PC-3 (cell line): ENCODE measurements around the gene GABRD. TPM values are rescaled to one million over a fixed set of nuclear protein-coding genes. Genes with fewer than 3 reads are reported as not detected.

ENCODE experiments used
- ATAC-seq: fragments of 200-7000 bp; cut with Tn5 transposase; 2 replicates; pipeline ENCODE4 v1.9.1; 2020; ENCODE audit warnings: mild to moderate bottlenecking, moderate library complexity
- BruUV-seq: library from RNA; stranded (reverse); fragments of 400-500 nt; replicated peaks from 2 replicates; lab custom pipeline; 2021; lab: Mats Ljungman, UMichigan
- CTCF ChIA-PET: fragments of 300-600 bp; sonication (Branson Sonifier 250); formaldehyde crosslinking; loops from one replicate; lab custom pipeline; 2022; ENCODE audit warnings: antibody characterized with exemption; lab: Charles Lee
- POLR2A ChIA-PET: fragments of 300-600 bp; sonication (Branson Sonifier 250); formaldehyde crosslinking; loops from one replicate; lab custom pipeline; 2022; ENCODE audit warnings: antibody characterized with exemption; ENCODE audit not compliant: unreplicated experiment; lab: Charles Lee
- DNase-seq: peaks from one replicate; pipeline ENCODE4 v3.0.0-alpha.2; 2015
- H2AFZ ChIP-seq: fragments of 300-600 bp; sonication (generic); 2 replicates; pipeline ENCODE4 v1.6.0; 2016; ENCODE audit warnings: antibody characterized with exemption, low read length
- H3F3A ChIP-seq: fragments of 300-600 bp; sonication (generic); one replicate; pipeline ENCODE4 v1.6.0; 2017; ENCODE audit warnings: antibody characterized with exemption, low read length, control low read depth, mild to moderate bottlenecking; ENCODE audit not compliant: unreplicated experiment
- H3K27ac ChIP-seq: fragments of 300-600 bp; sonication (generic); 2 replicates; pipeline ENCODE4 v1.5.1; 2016; ENCODE audit warnings: mild to moderate bottlenecking, low read length
- H3K27me3 ChIP-seq: fragments of 300-600 bp; sonication (generic); 2 replicates; pipeline ENCODE4 v1.6.1; 2016; ENCODE audit warnings: low read length, mixed read lengths
- H3K36me3 ChIP-seq: fragments of 300-600 bp; sonication (generic); 2 replicates; pipeline ENCODE4 v1.6.1; 2016; ENCODE audit warnings: low read depth, mixed run types, low read length, mixed read lengths
- H3K4me1 ChIP-seq: fragments of 300-600 bp; sonication (generic); 2 replicates; pipeline ENCODE4 v1.5.1; 2016; ENCODE audit warnings: low read length; ENCODE audit not compliant: insufficient read depth
- H3K4me2 ChIP-seq: fragments of 300-600 bp; sonication (generic); 2 replicates; pipeline ENCODE4 v1.6.0; 2016; ENCODE audit warnings: low read length
- H3K4me3 ChIP-seq: fragments of 300-600 bp; sonication (generic); 2 replicates; pipeline ENCODE4 v1.5.1; 2016; ENCODE audit warnings: mild to moderate bottlenecking, low read length, mixed read lengths
- H3K79me2 ChIP-seq: fragments of 300-600 bp; sonication (generic); 2 replicates; pipeline ENCODE4 v1.6.1; 2017; ENCODE audit warnings: low read length, mixed read lengths
- H3K9ac ChIP-seq: fragments of 300-600 bp; sonication (generic); 2 replicates; pipeline ENCODE4 v1.6.0; 2016; ENCODE audit warnings: mild to moderate bottlenecking, low read length
- H3K9me2 ChIP-seq: fragments of 300-600 bp; sonication (generic); replicated peaks from 2 replicates; pipeline ENCODE4 v1.6.1; 2016; ENCODE audit warnings: mixed run types, low read length, mixed read lengths
- H3K9me3 ChIP-seq: fragments of 300-600 bp; sonication (generic); 2 replicates; pipeline ENCODE4 v1.6.1; 2016; ENCODE audit warnings: low read length, mixed read lengths
- H4K20me1 ChIP-seq: fragments of 300-600 bp; sonication (generic); 2 replicates; pipeline ENCODE4 v1.6.1; 2016; ENCODE audit warnings: low read length, mixed read lengths
- CTCF ChIP-seq: fragments of 300-600 bp; sonication (generic); conservative IDR thresholded peaks from 2 replicates; pipeline ENCODE4 v1.5.1; 2017; ENCODE audit warnings: antibody characterized with exemption, low read depth, mild to moderate bottlenecking, low read length
- EZH2 ChIP-seq: fragments of 300-600 bp; sonication (generic); IDR thresholded peaks from one replicate; pipeline ENCODE4 v1.6.1; 2017; ENCODE audit warnings: antibody characterized with exemption, mild to moderate bottlenecking, low read length; ENCODE audit not compliant: unreplicated experiment
- EZH2phosphoT487 ChIP-seq: fragments of 300-600 bp; sonication (generic); IDR thresholded peaks from 2 replicates; pipeline ENCODE4 v1.6.1; 2018; ENCODE audit warnings: mild to moderate bottlenecking, antibody characterized with exemption, low read length, borderline replicate concordance
- intact Hi-C: fragments of 100-400 bp; cut with micrococcal nuclease; formaldehyde crosslinking; loops from 2 replicates; pipeline ENCODE4 v1.9.0; 2023
- total RNA-seq: library from RNA; depleted of rRNA; stranded (reverse); fragments of >200 nt; gene quantifications from 2 replicates; pipeline ENCODE4 v1.2.3, GENCODE V29; 2014

GABRD gene
- total RNA-seq, 1 experiment from 2014 or later: not detected

GRCh38 chr1:2056955-2057590, 37.9 kb downstream of the GABRD start:
- H3K9me3 ChIP-seq: no peaks in the 10 kb centered on the region
- peaks cover 23% of the 10 kb centered on the region for H3K79me2 ChIP-seq
- peaks cover 24% of the 10 kb centered on the region; the same call in 1 of the 2 replicates for H3K36me3 ChIP-seq
- no TSS peak for BruUV-seq
- ChIA-PET POLR2A (no interaction called here), CTCF (no interaction called here)
- DNase-seq: no peak
- H3K27me3 ChIP-seq: no peaks in the 10 kb centered on the region
- no peak overlapping the region for H2AFZ ChIP-seq
- no peak overlapping the region for H3K9ac ChIP-seq
- no peak for TF ChIP-seq EZH2phosphoT487
- TF ChIP-seq CTCF: no peak
- TF ChIP-seq EZH2: no peak
- H3K4me2 ChIP-seq: no peak overlapping the region
- intact Hi-C loops: no loop called here
- H3F3A ChIP-seq: no peaks in the 10 kb centered on the region
- H3K9me2 ChIP-seq: no peaks in the 10 kb centered on the region
- no peaks in the 10 kb centered on the region for H3K4me1 ChIP-seq
- H4K20me1 ChIP-seq: no peaks in the 10 kb centered on the region
- no peak overlapping the region for H3K27ac ChIP-seq
- no peak for ATAC-seq
- no peak overlapping the region for H3K4me3 ChIP-seq

GRCh38 chr1:2059290-2059953, 40.3 kb downstream of the GABRD start:
- H3K27ac ChIP-seq: no peak overlapping the region
- 0 out of 2 replicates have a peak, but pooled peaks cover 1% of the 10 kb centered on the region for H3K9me3 ChIP-seq
- no peaks in the 10 kb centered on the region for H3K79me2 ChIP-seq
- H3K4me1 ChIP-seq: no peaks in the 10 kb centered on the region
- H3K9ac ChIP-seq: no peak overlapping the region
- no peaks in the 10 kb centered on the region for H3K27me3 ChIP-seq
- H3K4me2 ChIP-seq: no peak overlapping the region
- H2AFZ ChIP-seq: no peak overlapping the region
- H3K9me2 ChIP-seq: no peaks in the 10 kb centered on the region
- no peak for TF ChIP-seq CTCF
- no peak for TF ChIP-seq EZH2
- TF ChIP-seq EZH2phosphoT487: no peak
- H3F3A ChIP-seq: no peaks in the 10 kb centered on the region
- H3K36me3 ChIP-seq: peaks cover 32% of the 10 kb centered on the region
- CTCF ChIA-PET: no interaction called here
- POLR2A ChIA-PET: no interaction called here
- ATAC-seq (no peak), DNase-seq (no peak)
- H4K20me1 ChIP-seq: no peaks in the 10 kb centered on the region
- no TSS peak for BruUV-seq
- H3K4me3 ChIP-seq: no peak overlapping the region
- intact Hi-C loops: no loop called here

- no peaks in the 10 kb centered on the region for H4K20me1 ChIP-seq
- CTCF ChIA-PET: no interaction called here
- H3K4me3 ChIP-seq: no peak overlapping the region
- DNase-seq (no peak), ATAC-seq (no peak)
- TF ChIP-seq CTCF (no peak), EZH2phosphoT487 (no peak), EZH2 (no peak)
- H3F3A ChIP-seq: no peaks in the 10 kb centered on the region
- POLR2A ChIA-PET: no interaction called here
- 0 out of 2 replicates have a peak, but pooled peaks cover 7% of the 10 kb centered on the region for H3K9me3 ChIP-seq
- intact Hi-C loops: no loop called here
- no peak overlapping the region for H2AFZ ChIP-seq
- H3K4me1 ChIP-seq: no peaks in the 10 kb centered on the region
- peaks cover 38% of the 10 kb centered on the region for H3K36me3 ChIP-seq
- no peaks in the 10 kb centered on the region for H3K9me2 ChIP-seq
- no peaks in the 10 kb centered on the region for H3K79me2 ChIP-seq
- H3K9ac ChIP-seq: no peak overlapping the region
- no TSS peak for BruUV-seq
- no peaks in the 10 kb centered on the region for H3K27me3 ChIP-seq
- H3K27ac ChIP-seq: no peak overlapping the region
- H3K4me2 ChIP-seq: no peak overlapping the region
Observed at GRCh38 chr1:2060072-2060471, 40.9 kb downstream of the GABRD start.
